ENCODE results near the gene SUMO3. TPM values are rescaled to one million over a fixed set of nuclear protein-coding genes. Genes with fewer than 3 reads are reported as not detected.

Gene SUMO3
- total and polyA plus RNA-seq, 12 donors, result 21.1 to 92.3 (median 72.1) TPM

- DNase-seq, result no peak
- Histone ChIP-seq H3K4me3 (no peak overlapping the region), H3K4me1 (replicated peaks in 1 of 2) (no peaks in the 10 kb centered on the region), H3K27me3 (no peaks in the 10 kb centered on the region), H3K9me3 (replicated peaks in 1 of 3) (no peaks in the 10 kb centered on the region), H3K27ac (no peak overlapping the region), H3K36me3 (replicated peaks in 1 of 2) (no peaks in the 10 kb centered on the region)
- TF ChIP-seq POLR2A (IDR thresholded peaks at IDR 0.05) (no peak), CTCF (IDR thresholded peaks at IDR 0.05) (no peak)
- 88 to 92% (median 90%) methylated on average over 11 to 24 of the region's 24 CpGs for WGBS, 4 donors
- intact Hi-C loops (cut with DNase I), result no loop called here
Observed at GRCh38 chr21:44762221-44763049, 55.4 kb downstream of the SUMO3 start.

GRCh38 chr21:44761747-44762208, 56.1 kb downstream of the SUMO3 start:
- WGBS, 4 donors, result 86 to 93% (median 89%) methylated on average over 10 to 14 of the region's 14 CpGs
- Histone ChIP-seq H3K36me3 (replicated peaks in 1 of 2) (no peaks in the 10 kb centered on the region), H3K4me1 (replicated peaks in 1 of 2) (no peaks in the 10 kb centered on the region), H3K27ac (no peak overlapping the region), H3K4me3 (no peak overlapping the region), H3K9me3 (replicated peaks in 1 of 3) (no peaks in the 10 kb centered on the region), H3K27me3 (no peaks in the 10 kb centered on the region)
- intact Hi-C loops (cut with DNase I), result no loop called here
- TF ChIP-seq CTCF (IDR thresholded peaks at IDR 0.05) (no peak), POLR2A (IDR thresholded peaks at IDR 0.05) (no peak)
- DNase-seq, result no peak

GRCh38 chr21:44761011-44761729, 56.7 kb downstream of the SUMO3 start:
- intact Hi-C loops (cut with DNase I), result no loop called here
- no peaks in the 10 kb centered on the region for H3K9me3 ChIP-seq (replicated peaks in 1 of 3)
- WGBS, 4 donors, result 69 to 72% (median 70%) methylated on average over 19 to 21 of the region's 21 CpGs

More at GRCh38 chr21:44761011-44761729, 56.7 kb downstream of the SUMO3 start:
- TF ChIP-seq CTCF (IDR thresholded peaks at IDR 0.05) (no peak), POLR2A (IDR thresholded peaks at IDR 0.05) (no peak)
- Histone ChIP-seq H3K27me3 (no peaks in the 10 kb centered on the region), H3K36me3 (replicated peaks in 1 of 2) (no peaks in the 10 kb centered on the region), H3K4me1 (replicated peaks in 1 of 2) (no peaks in the 10 kb centered on the region), H3K4me3 (no peak overlapping the region), H3K27ac (no peak overlapping the region)
- no peak for DNase-seq
